BLaER1 (cell line): ENCODE measurements around the gene WNT2B.

Experiments used
- H3K27ac ChIP-seq: shearing (Covaris generic); formaldehyde crosslinking; 2 replicates; pipeline ENCODE4 v1.8.1; 2022
- H3K27me3 ChIP-seq: shearing (Covaris generic); formaldehyde crosslinking; 2 replicates; pipeline ENCODE4 v1.8.1; 2022
- H3K36me3 ChIP-seq: shearing (Covaris generic); formaldehyde crosslinking; 2 replicates; pipeline ENCODE4 v1.8.1; 2022
- H3K4me1 ChIP-seq: shearing (Covaris generic); formaldehyde crosslinking; 2 replicates; pipeline ENCODE4 v1.8.1; 2022
- H3K4me2 ChIP-seq: shearing (Covaris generic); formaldehyde crosslinking; 2 replicates; pipeline ENCODE4 v1.8.1; 2022
- H3K4me3 ChIP-seq: shearing (Covaris generic); formaldehyde crosslinking; 2 replicates; pipeline ENCODE4 v1.8.1; 2022
- H3K9ac ChIP-seq: shearing (Covaris generic); formaldehyde crosslinking; 2 replicates; pipeline ENCODE4 v1.8.1; 2022
- H3K9me3 ChIP-seq: shearing (Covaris generic); formaldehyde crosslinking; 2 replicates; pipeline ENCODE4 v1.8.1; 2022
- H4K20me1 ChIP-seq: shearing (Covaris generic); formaldehyde crosslinking; 2 replicates; pipeline ENCODE4 v1.8.1; 2022
- Cebpa-rat ChIP-seq: shearing (Covaris generic); IDR thresholded peaks from 2 replicates; pipeline ENCODE4 v1.8.1; 2022

The WNT2B gene

GRCh38 chr1:112549590-112549989 is 40.8 kb downstream of the WNT2B start:
- H3K4me3 ChIP-seq: no peak overlapping the region
- no peak overlapping the region for H3K27ac ChIP-seq
- no peaks in the 10 kb centered on the region for H3K9me3 ChIP-seq
- no peak for TF ChIP-seq Cebpa-rat
- no peak overlapping the region for H3K9ac ChIP-seq
- no peaks in the 10 kb centered on the region for H3K27me3 ChIP-seq
- H3K36me3 ChIP-seq: no peaks in the 10 kb centered on the region
- H3K4me2 ChIP-seq: no peak overlapping the region
- no peaks in the 10 kb centered on the region for H4K20me1 ChIP-seq
- H3K4me1 ChIP-seq: no peaks in the 10 kb centered on the region

DNA sequence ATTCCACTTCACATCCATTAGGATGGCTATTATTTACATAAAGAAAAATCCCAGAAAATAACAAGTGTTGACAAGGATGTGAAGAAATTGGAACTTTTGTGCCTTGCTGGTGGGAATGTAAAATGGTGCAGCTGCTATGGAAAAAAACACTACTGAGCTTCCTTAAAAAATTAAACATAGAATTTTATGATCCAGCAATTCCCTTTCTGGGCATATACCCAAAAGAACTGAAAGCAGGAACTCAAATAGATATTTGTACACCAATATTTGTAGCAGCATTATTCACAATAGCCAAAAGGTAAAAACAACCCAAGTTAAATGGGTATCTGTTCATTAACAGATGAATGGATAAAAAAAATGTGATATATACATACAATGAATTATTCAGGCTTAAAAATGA is 45.6 kb downstream of the WNT2B start:
- Histone ChIP-seq H3K36me3 (no peaks in the 10 kb centered on the region), H3K27me3 (no peaks in the 10 kb centered on the region), H4K20me1 (no peaks in the 10 kb centered on the region), H3K4me2 (no peak overlapping the region), H3K27ac (no peak overlapping the region), H3K9ac (no peak overlapping the region), H3K4me1 (no peaks in the 10 kb centered on the region), H3K9me3 (no peaks in the 10 kb centered on the region), H3K4me3 (no peak overlapping the region)
- TF ChIP-seq Cebpa-rat: no peak

- Histone ChIP-seq H3K4me2 (no peak overlapping the region), H3K4me1 (no peaks in the 10 kb centered on the region), H3K27ac (no peak overlapping the region), H3K9me3 (no peaks in the 10 kb centered on the region), H3K27me3 (no peaks in the 10 kb centered on the region), H3K4me3 (no peak overlapping the region), H4K20me1 (no peaks in the 10 kb centered on the region), H3K9ac (no peak overlapping the region), H3K36me3 (0 out of 2 replicates have a peak, but pooled peaks cover 4% of the 10 kb centered on the region)
- TF ChIP-seq Cebpa-rat: no peak
Observed at GRCh38 chr1:112557385-112557784, 48.6 kb downstream of the WNT2B start.

- H3K4me3 ChIP-seq: no peak overlapping the region
- 0 out of 2 replicates have a peak, but pooled peaks cover 4% of the 10 kb centered on the region for H3K36me3 ChIP-seq
- H3K9ac ChIP-seq: no peak overlapping the region
- TF ChIP-seq Cebpa-rat: no peak
- no peak overlapping the region for H3K4me2 ChIP-seq
- no peaks in the 10 kb centered on the region for H3K27me3 ChIP-seq
- H4K20me1 ChIP-seq: no peaks in the 10 kb centered on the region
- H3K9me3 ChIP-seq: no peaks in the 10 kb centered on the region
- H3K4me1 ChIP-seq: no peaks in the 10 kb centered on the region
- no peak overlapping the region for H3K27ac ChIP-seq
Observed at GRCh38 chr1:112558634-112559033, 49.9 kb downstream of the WNT2B start.

DNA sequence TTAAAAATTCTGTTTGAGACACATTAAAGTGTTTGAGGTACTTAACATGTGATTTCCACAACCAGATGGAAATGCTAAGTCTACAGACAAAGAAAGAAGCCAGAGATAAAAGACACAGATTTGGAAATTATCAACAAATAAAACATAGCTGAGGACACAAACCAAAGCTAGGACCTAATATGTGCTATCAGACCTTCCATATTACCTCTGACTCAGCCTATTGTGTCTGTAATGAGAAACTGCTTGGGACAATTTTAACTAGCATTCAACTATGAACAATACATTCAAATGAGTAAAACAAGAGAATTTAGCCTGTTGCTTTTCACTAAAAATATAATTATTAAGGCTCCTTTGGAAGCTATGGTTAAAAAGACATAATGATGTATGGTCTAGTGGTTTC is 54.6 kb downstream of the WNT2B start:
- no peaks in the 10 kb centered on the region for H3K27me3 ChIP-seq
- H3K4me1 ChIP-seq: no peaks in the 10 kb centered on the region
- H4K20me1 ChIP-seq: no peaks in the 10 kb centered on the region
- H3K4me2 ChIP-seq: no peak overlapping the region
- no peak overlapping the region for H3K4me3 ChIP-seq
- H3K27ac ChIP-seq: no peak overlapping the region
- H3K9me3 ChIP-seq: no peaks in the 10 kb centered on the region
- TF ChIP-seq Cebpa-rat: no peak
- H3K36me3 ChIP-seq: 0 out of 2 replicates have a peak, but pooled peaks cover 8% of the 10 kb centered on the region
- H3K9ac ChIP-seq: no peak overlapping the region

- Histone ChIP-seq H3K4me3 (no peak overlapping the region), H3K4me1 (no peaks in the 10 kb centered on the region), H3K9ac (no peak overlapping the region), H3K27me3 (no peaks in the 10 kb centered on the region), H3K36me3 (0 out of 2 replicates have a peak, but pooled peaks cover 8% of the 10 kb centered on the region), H3K27ac (no peak overlapping the region), H3K9me3 (no peaks in the 10 kb centered on the region), H3K4me2 (no peak overlapping the region), H4K20me1 (no peaks in the 10 kb centered on the region)
- no peak for TF ChIP-seq Cebpa-rat
Observed at GRCh38 chr1:112564081-112564480, 55.3 kb downstream of the WNT2B start.

DNA sequence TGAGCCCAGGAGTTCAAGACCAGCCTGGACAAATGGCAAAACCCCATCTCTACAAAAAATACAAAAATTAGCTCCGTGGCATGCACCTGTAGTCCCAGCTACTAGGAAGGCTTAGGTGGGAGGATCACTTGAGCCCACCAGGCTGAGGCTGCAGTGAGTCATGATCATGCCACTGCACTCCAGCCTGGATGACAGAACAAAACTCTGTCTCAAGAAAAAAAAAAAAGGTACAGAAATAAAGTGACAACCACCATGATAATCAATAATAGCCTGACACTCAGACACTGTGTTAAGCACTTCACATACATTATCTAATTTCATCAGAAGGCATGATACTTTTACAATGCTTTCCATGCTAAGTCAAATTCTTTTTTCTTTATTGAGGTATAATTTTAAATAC is 57.0 kb downstream of the WNT2B start:
- TF ChIP-seq Cebpa-rat: no peak
- Histone ChIP-seq H3K9me3 (no peaks in the 10 kb centered on the region), H3K4me3 (no peak overlapping the region), H4K20me1 (no peaks in the 10 kb centered on the region), H3K4me2 (no peak overlapping the region), H3K27me3 (no peaks in the 10 kb centered on the region), H3K27ac (no peak overlapping the region), H3K9ac (no peak overlapping the region), H3K4me1 (no peaks in the 10 kb centered on the region), H3K36me3 (peaks cover 8% of the 10 kb centered on the region; the same call in 1 of the 2 replicates)

DNA sequence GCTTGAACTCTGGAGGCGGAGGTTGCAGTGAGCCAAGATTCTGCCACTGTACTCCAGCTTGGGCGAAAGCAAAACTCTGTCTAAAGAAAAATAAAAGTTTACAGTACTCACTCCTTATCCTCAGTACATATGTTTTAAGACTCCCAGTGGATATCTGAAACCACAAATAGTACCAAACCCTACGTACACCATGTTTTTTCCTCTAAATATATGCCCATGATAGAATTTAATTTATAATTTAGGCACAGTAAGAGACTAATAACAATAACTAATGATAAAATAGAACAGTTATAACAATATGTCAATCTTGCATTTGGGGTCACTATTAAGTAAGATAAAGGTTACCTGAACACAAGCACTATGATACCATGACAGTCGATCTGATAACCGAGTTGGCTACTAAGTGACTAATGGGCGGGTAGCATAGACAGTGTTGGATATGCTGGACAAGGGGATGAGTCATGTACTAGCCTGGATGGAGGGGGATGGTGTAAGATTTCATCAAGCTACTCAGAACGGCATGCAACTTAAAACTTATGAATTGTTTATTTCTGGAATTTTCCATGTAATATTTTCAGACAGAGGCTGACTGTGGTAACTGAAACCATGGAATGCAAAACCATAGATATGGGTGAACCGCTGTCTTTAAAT is 66.5 kb downstream of the WNT2B start:
- Histone ChIP-seq H3K4me3 (no peak overlapping the region), H3K36me3 (peaks cover 40% of the 10 kb centered on the region), H3K27ac (no peak overlapping the region), H3K4me2 (no peak overlapping the region), H3K4me1 (no peaks in the 10 kb centered on the region), H3K9ac (no peak overlapping the region), H4K20me1 (no peaks in the 10 kb centered on the region), H3K27me3 (no peaks in the 10 kb centered on the region), H3K9me3 (no peaks in the 10 kb centered on the region)
- TF ChIP-seq Cebpa-rat: no peak

- Histone ChIP-seq H3K9me3 (no peaks in the 10 kb centered on the region), H3K9ac (no peak overlapping the region), H3K4me3 (no peak overlapping the region), H3K4me2 (no peak overlapping the region), H3K27me3 (no peaks in the 10 kb centered on the region), H3K36me3 (peaks cover 40% of the 10 kb centered on the region), H3K4me1 (no peaks in the 10 kb centered on the region), H4K20me1 (no peaks in the 10 kb centered on the region), H3K27ac (no peak overlapping the region)
- no peak for TF ChIP-seq Cebpa-rat
Observed at GRCh38 chr1:112576240-112576639, 67.5 kb downstream of the WNT2B start.
